HL-60 (cell line): Measurements from ENCODE around the gene CALR3.
"Not testable (repeated sequence)": the region's sequence is repeated elsewhere in the genome, so short reads cannot be mapped to it uniquely, and the experiment has no call there.

Source experiments
- GABPA ChIP-seq: IDR thresholded peaks from 2 replicates; pipeline ENCODE4 v1.6.1; 2012; ENCODE audit warnings: low read depth
- POLR2AphosphoS5 ChIP-seq: IDR thresholded peaks from 2 replicates; pipeline ENCODE4 v1.6.1; 2012; ENCODE audit warnings: low read depth
- REST ChIP-seq: IDR thresholded peaks from 2 replicates; pipeline ENCODE4 v1.6.1; 2012; ENCODE audit warnings: low read depth; ENCODE audit not compliant: insufficient replicate concordance
- TF ChIP-seq, protein P1 (sequence below): IDR thresholded peaks from one replicate; pipeline ENCODE4 v1.5.1; 2011; ENCODE audit warnings: low read length, control low read depth, inconsistent platforms; ENCODE audit not compliant: insufficient read depth

GRCh38 chr19:16486476-16486875 is 9.5 kb downstream of the CALR3 start:
- TF ChIP-seq, protein P1, sequence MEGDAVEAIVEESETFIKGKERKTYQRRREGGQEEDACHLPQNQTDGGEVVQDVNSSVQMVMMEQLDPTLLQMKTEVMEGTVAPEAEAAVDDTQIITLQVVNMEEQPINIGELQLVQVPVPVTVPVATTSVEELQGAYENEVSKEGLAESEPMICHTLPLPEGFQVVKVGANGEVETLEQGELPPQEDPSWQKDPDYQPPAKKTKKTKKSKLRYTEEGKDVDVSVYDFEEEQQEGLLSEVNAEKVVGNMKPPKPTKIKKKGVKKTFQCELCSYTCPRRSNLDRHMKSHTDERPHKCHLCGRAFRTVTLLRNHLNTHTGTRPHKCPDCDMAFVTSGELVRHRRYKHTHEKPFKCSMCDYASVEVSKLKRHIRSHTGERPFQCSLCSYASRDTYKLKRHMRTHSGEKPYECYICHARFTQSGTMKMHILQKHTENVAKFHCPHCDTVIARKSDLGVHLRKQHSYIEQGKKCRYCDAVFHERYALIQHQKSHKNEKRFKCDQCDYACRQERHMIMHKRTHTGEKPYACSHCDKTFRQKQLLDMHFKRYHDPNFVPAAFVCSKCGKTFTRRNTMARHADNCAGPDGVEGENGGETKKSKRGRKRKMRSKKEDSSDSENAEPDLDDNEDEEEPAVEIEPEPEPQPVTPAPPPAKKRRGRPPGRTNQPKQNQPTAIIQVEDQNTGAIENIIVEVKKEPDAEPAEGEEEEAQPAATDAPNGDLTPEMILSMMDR, result not testable (repeated sequence)
- TF ChIP-seq POLR2AphosphoS5, GABPA, REST: not testable (repeated sequence)
